Measurements from ENCODE around the gene RRBP1. TPM values are rescaled to one million over a fixed set of nuclear protein-coding genes. Genes with fewer than 3 reads are reported as not detected.

RRBP1 gene
- total RNA-seq, 1 donor from 2014 or later = 79.8 TPM

DNA sequence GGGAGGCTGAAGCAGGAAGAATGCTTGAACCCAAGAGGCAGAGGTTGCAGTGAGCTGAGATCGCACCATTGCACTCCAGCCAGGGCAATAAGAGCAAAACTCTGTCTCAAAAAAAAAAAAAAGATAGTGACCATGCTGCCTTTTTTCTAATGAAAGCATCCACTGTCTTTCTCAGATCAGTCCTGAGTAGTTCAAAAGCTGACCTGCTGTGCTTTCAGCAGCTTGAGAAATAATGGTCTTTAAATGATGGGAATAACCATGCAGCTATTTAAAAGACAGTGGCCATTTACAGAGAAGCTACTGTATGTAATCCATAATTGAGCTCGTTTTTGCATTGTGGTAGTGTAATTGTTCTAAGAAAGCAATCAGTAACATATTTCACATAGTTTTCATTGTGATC, 76.0 kb downstream of the RRBP1 start:
- H3K4me1 ChIP-seq = peaks cover 51% of the 10 kb centered on the region
- H3K36me3 ChIP-seq = peaks cover 0 to 14% of the 10 kb centered on the region in 2 donors
- H3K27me3 ChIP-seq = no peaks in the 10 kb centered on the region
- no peaks in the 10 kb centered on the region for H3K9me3 ChIP-seq
- no peak overlapping the region for H3K4me3 ChIP-seq
- intact Hi-C loops (cut with DNase I) = no loop called here
- TF ChIP-seq, protein P1, sequence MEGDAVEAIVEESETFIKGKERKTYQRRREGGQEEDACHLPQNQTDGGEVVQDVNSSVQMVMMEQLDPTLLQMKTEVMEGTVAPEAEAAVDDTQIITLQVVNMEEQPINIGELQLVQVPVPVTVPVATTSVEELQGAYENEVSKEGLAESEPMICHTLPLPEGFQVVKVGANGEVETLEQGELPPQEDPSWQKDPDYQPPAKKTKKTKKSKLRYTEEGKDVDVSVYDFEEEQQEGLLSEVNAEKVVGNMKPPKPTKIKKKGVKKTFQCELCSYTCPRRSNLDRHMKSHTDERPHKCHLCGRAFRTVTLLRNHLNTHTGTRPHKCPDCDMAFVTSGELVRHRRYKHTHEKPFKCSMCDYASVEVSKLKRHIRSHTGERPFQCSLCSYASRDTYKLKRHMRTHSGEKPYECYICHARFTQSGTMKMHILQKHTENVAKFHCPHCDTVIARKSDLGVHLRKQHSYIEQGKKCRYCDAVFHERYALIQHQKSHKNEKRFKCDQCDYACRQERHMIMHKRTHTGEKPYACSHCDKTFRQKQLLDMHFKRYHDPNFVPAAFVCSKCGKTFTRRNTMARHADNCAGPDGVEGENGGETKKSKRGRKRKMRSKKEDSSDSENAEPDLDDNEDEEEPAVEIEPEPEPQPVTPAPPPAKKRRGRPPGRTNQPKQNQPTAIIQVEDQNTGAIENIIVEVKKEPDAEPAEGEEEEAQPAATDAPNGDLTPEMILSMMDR (IDR thresholded peaks at IDR 0.05) = no peak
- TF ChIP-seq POLR2AphosphoS5 (IDR thresholded peaks at IDR 0.05; ENCODE audit: insufficient read depth in 1 of 2, low read depth in 1 of 2) = no peak
- TF ChIP-seq POLR2A (IDR thresholded peaks at IDR 0.05) = no peak
- no peak overlapping the region for H3K27ac ChIP-seq
- no peak for DNase-seq (ENCODE audit: extremely low spot score in 2 of 2)

DNA sequence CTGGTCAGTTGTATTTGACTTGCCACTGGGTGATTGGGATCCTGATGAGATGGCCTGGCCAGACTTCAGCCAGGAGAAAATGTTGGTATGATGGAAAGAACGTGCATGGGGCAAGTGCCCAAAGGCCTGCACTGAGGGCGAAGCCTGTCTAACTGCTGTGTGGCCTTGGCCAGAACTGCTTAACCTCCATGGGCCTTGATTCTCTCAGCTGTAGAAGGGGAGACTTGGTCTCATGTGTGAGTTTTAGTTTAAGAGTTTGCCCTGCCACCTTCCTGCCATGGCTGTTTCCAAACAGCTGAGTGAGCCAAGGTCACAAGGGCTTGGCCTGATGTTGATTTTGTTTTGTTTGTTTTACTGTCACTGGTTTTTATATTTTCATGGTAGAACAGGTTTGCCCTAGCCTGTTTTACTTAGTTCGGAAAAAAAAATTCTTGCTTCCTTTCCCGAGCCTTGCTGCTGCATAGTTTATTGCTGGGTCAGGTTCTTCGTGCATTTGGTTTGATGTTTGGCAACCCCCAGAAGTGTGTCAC, 76.8 kb downstream of the RRBP1 start:
- H3K4me1 ChIP-seq = peaks cover 44% of the 10 kb centered on the region
- H3K4me3 ChIP-seq = no peak overlapping the region
- H3K27ac ChIP-seq = no peak overlapping the region
- intact Hi-C loops (cut with DNase I) = no loop called here
- TF ChIP-seq POLR2AphosphoS5 (IDR thresholded peaks at IDR 0.05; ENCODE audit: insufficient read depth in 1 of 2, low read depth in 1 of 2) (no peak), POLR2A (IDR thresholded peaks at IDR 0.05) (no peak)
- TF ChIP-seq, protein P1 (IDR thresholded peaks at IDR 0.05) = no peak
- peaks cover 0 to 15% of the 10 kb centered on the region in 2 donors for H3K36me3 ChIP-seq
- H3K9me3 ChIP-seq = no peaks in the 10 kb centered on the region
- H3K27me3 ChIP-seq = no peaks in the 10 kb centered on the region
- no peak for DNase-seq (ENCODE audit: extremely low spot score in 2 of 2)

DNA sequence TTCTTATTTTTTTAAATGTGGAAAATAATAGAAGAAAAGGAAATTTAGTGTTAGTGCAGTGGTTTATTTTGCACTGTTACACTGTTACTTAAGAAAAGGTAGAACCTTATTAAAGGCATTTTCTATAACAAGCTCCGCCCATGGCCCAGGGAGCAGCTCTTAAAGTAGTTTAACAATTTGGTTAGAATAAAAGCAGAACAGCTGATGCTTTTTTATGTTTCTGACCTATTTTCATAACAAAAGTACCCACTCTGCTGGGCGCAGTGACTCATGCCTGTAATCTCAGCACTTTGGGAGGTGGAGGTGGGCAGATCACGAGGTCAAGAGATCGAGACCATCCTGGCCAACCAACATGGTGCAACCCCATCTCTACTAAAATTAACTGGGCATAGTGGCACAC, 79.5 kb downstream of the RRBP1 start:
- H3K4me1 ChIP-seq = peaks cover 49% of the 10 kb centered on the region
- H3K4me3 ChIP-seq = no peak overlapping the region
- no peaks in the 10 kb centered on the region for H3K9me3 ChIP-seq
- DNase-seq (ENCODE audit: extremely low spot score in 2 of 2) = no peak
- no peak overlapping the region for H3K27ac ChIP-seq
- peaks cover 0 to 15% of the 10 kb centered on the region in 2 donors for H3K36me3 ChIP-seq
- TF ChIP-seq, protein P1 (IDR thresholded peaks at IDR 0.05) = no peak
- TF ChIP-seq POLR2AphosphoS5 (IDR thresholded peaks at IDR 0.05; ENCODE audit: insufficient read depth in 1 of 2, low read depth in 1 of 2) (no peak), POLR2A (IDR thresholded peaks at IDR 0.05) (no peak)
- intact Hi-C loops (cut with DNase I) = no loop called here
- H3K27me3 ChIP-seq = no peaks in the 10 kb centered on the region

DNA sequence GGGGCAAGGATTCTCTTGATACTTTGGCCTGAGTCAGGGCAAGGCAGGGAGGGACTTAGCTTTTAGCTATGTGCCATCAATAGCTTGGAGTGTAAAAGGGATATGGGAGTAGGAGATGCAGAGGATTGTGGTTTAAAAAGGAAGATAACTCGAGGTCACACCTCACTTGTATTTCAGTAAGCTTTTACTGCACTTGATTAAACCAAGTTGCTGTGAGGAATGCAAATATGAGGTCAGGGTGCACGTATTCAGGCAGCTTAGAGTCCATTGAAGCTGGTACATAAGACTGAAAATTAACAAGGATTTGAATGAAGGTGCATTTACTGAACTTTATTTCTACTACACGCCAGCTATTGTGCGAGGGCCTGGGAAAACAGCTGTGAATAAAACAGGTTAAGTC, 80.1 kb downstream of the RRBP1 start:
- TF ChIP-seq, protein P1 (IDR thresholded peaks at IDR 0.05) = no peak
- TF ChIP-seq POLR2AphosphoS5 (IDR thresholded peaks at IDR 0.05; ENCODE audit: insufficient read depth in 1 of 2, low read depth in 1 of 2) = no peak
- no peak for TF ChIP-seq POLR2A (IDR thresholded peaks at IDR 0.05)
- H3K27me3 ChIP-seq = no peaks in the 10 kb centered on the region
- no peak overlapping the region for H3K4me3 ChIP-seq
- H3K4me1 ChIP-seq = peaks cover 51% of the 10 kb centered on the region
- intact Hi-C loops (cut with DNase I) = no loop called here
- H3K27ac ChIP-seq = no peak overlapping the region
- H3K9me3 ChIP-seq = no peaks in the 10 kb centered on the region
- no peak for DNase-seq (ENCODE audit: extremely low spot score in 2 of 2)
- H3K36me3 ChIP-seq = peaks cover 0 to 15% of the 10 kb centered on the region in 2 donors

DNA sequence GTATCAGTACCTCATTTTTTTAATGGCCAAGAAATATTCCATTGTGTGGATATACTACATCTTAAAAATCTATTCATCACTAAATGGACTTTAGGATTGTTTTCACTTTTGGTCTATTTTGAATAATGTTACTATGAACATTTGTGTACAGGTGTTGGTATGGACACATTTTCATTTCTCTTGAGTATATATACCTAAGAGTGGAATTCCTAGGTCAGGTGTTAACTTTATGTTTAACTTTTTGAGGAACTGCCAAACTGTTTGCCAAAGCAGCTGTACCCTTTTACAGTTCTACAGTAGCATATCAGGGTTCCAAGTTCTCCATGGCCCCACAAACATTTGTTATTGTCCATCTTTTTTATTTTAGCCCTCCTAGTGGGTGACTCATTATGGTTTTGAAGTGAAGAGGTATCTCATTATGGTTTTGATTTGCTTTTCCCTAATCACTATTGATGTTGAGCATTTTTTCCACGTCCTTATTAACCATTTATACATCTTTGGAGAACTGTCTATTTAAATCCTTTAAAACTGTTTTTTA, 84.0 kb downstream of the RRBP1 start:
- H3K9me3 ChIP-seq = no peaks in the 10 kb centered on the region
- H3K36me3 ChIP-seq = peaks cover 0 to 6% of the 10 kb centered on the region in 2 donors
- no peak for DNase-seq (ENCODE audit: extremely low spot score in 2 of 2)
- no peak overlapping the region for H3K4me3 ChIP-seq
- TF ChIP-seq, protein P1 (IDR thresholded peaks at IDR 0.05) = no peak
- TF ChIP-seq POLR2A (IDR thresholded peaks at IDR 0.05) = no peak
- TF ChIP-seq POLR2AphosphoS5 (IDR thresholded peaks at IDR 0.05; ENCODE audit: insufficient read depth in 1 of 2, low read depth in 1 of 2) = no peak
- no peaks in the 10 kb centered on the region for H3K27me3 ChIP-seq
- H3K27ac ChIP-seq = no peak overlapping the region
- H3K4me1 ChIP-seq = peaks cover 76% of the 10 kb centered on the region
- intact Hi-C loops (cut with DNase I) = no loop called here

All from vagina (tissue), 2 donors.